22Rv1 (cell line): ENCODE data around the gene GARNL3.

Experiments
- ZFX ChIP-seq: fragments of 450-650 bp; IDR thresholded peaks from 2 replicates; pipeline ENCODE4 v1.6.1; 2017; ENCODE audit warnings: antibody characterized with exemption, borderline replicate concordance
- TF ChIP-seq, protein P1 (sequence below): fragments of 450-650 bp; IDR thresholded peaks from 2 replicates; pipeline ENCODE4 v1.5.1; 2017; ENCODE audit warnings: mild to moderate bottlenecking

DNA sequence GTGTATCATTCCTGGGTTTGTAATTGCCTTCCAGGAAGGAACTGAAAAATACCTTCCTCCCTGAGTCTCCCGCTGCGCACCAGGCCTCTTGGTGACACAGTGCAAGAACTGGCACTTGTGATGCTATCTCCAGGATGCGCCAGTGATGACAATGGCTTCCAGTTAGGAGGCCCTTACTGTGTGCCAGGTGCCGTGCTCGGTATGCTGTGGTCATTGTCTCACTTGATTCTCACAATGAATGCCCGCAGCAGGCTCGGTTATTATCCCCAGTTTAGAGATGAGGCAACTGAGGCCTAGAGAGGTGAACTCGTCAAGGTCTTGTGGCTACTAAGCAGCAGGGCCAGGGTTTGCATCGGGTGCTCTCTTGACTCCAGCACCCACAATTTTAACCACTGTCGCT, 100.9 kb downstream of the GARNL3 start:
- TF ChIP-seq, protein P1, sequence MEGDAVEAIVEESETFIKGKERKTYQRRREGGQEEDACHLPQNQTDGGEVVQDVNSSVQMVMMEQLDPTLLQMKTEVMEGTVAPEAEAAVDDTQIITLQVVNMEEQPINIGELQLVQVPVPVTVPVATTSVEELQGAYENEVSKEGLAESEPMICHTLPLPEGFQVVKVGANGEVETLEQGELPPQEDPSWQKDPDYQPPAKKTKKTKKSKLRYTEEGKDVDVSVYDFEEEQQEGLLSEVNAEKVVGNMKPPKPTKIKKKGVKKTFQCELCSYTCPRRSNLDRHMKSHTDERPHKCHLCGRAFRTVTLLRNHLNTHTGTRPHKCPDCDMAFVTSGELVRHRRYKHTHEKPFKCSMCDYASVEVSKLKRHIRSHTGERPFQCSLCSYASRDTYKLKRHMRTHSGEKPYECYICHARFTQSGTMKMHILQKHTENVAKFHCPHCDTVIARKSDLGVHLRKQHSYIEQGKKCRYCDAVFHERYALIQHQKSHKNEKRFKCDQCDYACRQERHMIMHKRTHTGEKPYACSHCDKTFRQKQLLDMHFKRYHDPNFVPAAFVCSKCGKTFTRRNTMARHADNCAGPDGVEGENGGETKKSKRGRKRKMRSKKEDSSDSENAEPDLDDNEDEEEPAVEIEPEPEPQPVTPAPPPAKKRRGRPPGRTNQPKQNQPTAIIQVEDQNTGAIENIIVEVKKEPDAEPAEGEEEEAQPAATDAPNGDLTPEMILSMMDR = no peak
- TF ChIP-seq ZFX = no peak
